ENCODE data around the gene ADAM12. TPM values are rescaled to one million over a fixed set of nuclear protein-coding genes. Genes with fewer than 3 reads are reported as not detected.

The ADAM12 gene
- total and polyA plus RNA-seq, 2 donors (not counting 1 experiment from before 2014, with no cell fraction given) = 21.0 to 56.9 TPM

- no peaks in the 10 kb centered on the region for H3K27me3 ChIP-seq (ENCODE audit: control insufficient read depth, insufficient read depth, low read length)
- H3K9me3 ChIP-seq (ENCODE audit: control insufficient read depth, insufficient read depth, low read depth, low read length) = no peaks in the 10 kb centered on the region
- H4K20me1 ChIP-seq (ENCODE audit: control insufficient read depth, extremely low read depth, insufficient read depth, low read length) = no peaks in the 10 kb centered on the region
- H3K36me3 ChIP-seq (ENCODE audit: control insufficient read depth, insufficient read depth, low read length) = no peaks in the 10 kb centered on the region
- no peak for TF ChIP-seq CTCF (conservative IDR thresholded peaks at IDR 0.05 in 1 of 2, IDR thresholded peaks at IDR 0.05 in 1 of 2; ENCODE audit: low read depth in 1 of 2, low read length in 2 of 2)
- no peak for TF ChIP-seq EZH2 (IDR thresholded peaks at IDR 0.05; ENCODE audit: low read length, missing control alignments)
- H3K4me1 ChIP-seq (ENCODE audit: control insufficient read depth, extremely low read depth, insufficient read depth, low read length) = no peaks in the 10 kb centered on the region
- H3K4me3 ChIP-seq (replicated peaks in 1 of 4; ENCODE audit: control extremely low read depth in 1 of 4, insufficient read depth in 1 of 4, low read depth in 3 of 4, low read length in 4 of 4) = no peak overlapping the region
- DNase-seq (ENCODE audit: low read depth in 2 of 2) = no peak
- H3K9ac ChIP-seq (ENCODE audit: insufficient read depth, low read length) = no peak overlapping the region
- H3K4me2 ChIP-seq (ENCODE audit: extremely low read depth, insufficient read depth, low read length) = no peak overlapping the region
- H2AFZ ChIP-seq (ENCODE audit: low read length) = no peak overlapping the region
- no peaks in the 10 kb centered on the region for H3K79me2 ChIP-seq (ENCODE audit: control insufficient read depth, insufficient read depth, low read length)
- no peak overlapping the region for H3K27ac ChIP-seq (ENCODE audit: insufficient read depth, low read length)
Measured at GRCh38 chr10:126160571-126160970, 227.7 kb downstream of the ADAM12 start.

- no peak overlapping the region for H3K4me3 ChIP-seq (replicated peaks in 1 of 4; ENCODE audit: control extremely low read depth in 1 of 4, insufficient read depth in 1 of 4, low read depth in 3 of 4, low read length in 4 of 4)
- no peak overlapping the region for H3K27ac ChIP-seq (ENCODE audit: insufficient read depth, low read length)
- no peaks in the 10 kb centered on the region for H3K4me1 ChIP-seq (ENCODE audit: control insufficient read depth, extremely low read depth, insufficient read depth, low read length)
- no peaks in the 10 kb centered on the region for H4K20me1 ChIP-seq (ENCODE audit: control insufficient read depth, extremely low read depth, insufficient read depth, low read length)
- H3K36me3 ChIP-seq (ENCODE audit: control insufficient read depth, insufficient read depth, low read length) = no peaks in the 10 kb centered on the region
- H3K79me2 ChIP-seq (ENCODE audit: control insufficient read depth, insufficient read depth, low read length) = no peaks in the 10 kb centered on the region
- no peaks in the 10 kb centered on the region for H3K27me3 ChIP-seq (ENCODE audit: control insufficient read depth, insufficient read depth, low read length)
- no peak for DNase-seq (ENCODE audit: low read depth in 2 of 2)
- H3K4me2 ChIP-seq (ENCODE audit: extremely low read depth, insufficient read depth, low read length) = no peak overlapping the region
- TF ChIP-seq EZH2 (IDR thresholded peaks at IDR 0.05; ENCODE audit: low read length, missing control alignments) (no peak), CTCF (conservative IDR thresholded peaks at IDR 0.05 in 1 of 2, IDR thresholded peaks at IDR 0.05 in 1 of 2; ENCODE audit: low read depth in 1 of 2, low read length in 2 of 2) (no peak)
- no peaks in the 10 kb centered on the region for H3K9me3 ChIP-seq (ENCODE audit: control insufficient read depth, insufficient read depth, low read depth, low read length)
- no peak overlapping the region for H2AFZ ChIP-seq (ENCODE audit: low read length)
- no peak overlapping the region for H3K9ac ChIP-seq (ENCODE audit: insufficient read depth, low read length)
Measured at GRCh38 chr10:126158133-126158892, 230.0 kb downstream of the ADAM12 start.

GRCh38 chr10:126157189-126157588, 231.1 kb downstream of the ADAM12 start:
- no peaks in the 10 kb centered on the region for H4K20me1 ChIP-seq (ENCODE audit: control insufficient read depth, extremely low read depth, insufficient read depth, low read length)
- no peaks in the 10 kb centered on the region for H3K36me3 ChIP-seq (ENCODE audit: control insufficient read depth, insufficient read depth, low read length)
- H3K4me1 ChIP-seq (ENCODE audit: control insufficient read depth, extremely low read depth, insufficient read depth, low read length) = no peaks in the 10 kb centered on the region
- no peaks in the 10 kb centered on the region for H3K27me3 ChIP-seq (ENCODE audit: control insufficient read depth, insufficient read depth, low read length)
- H2AFZ ChIP-seq (ENCODE audit: low read length) = no peak overlapping the region
- no peak overlapping the region for H3K27ac ChIP-seq (ENCODE audit: insufficient read depth, low read length)
- no peaks in the 10 kb centered on the region for H3K79me2 ChIP-seq (ENCODE audit: control insufficient read depth, insufficient read depth, low read length)
- no peak overlapping the region for H3K4me3 ChIP-seq (replicated peaks in 1 of 4; ENCODE audit: control extremely low read depth in 1 of 4, insufficient read depth in 1 of 4, low read depth in 3 of 4, low read length in 4 of 4)
- no peak overlapping the region for H3K9ac ChIP-seq (ENCODE audit: insufficient read depth, low read length)
- H3K4me2 ChIP-seq (ENCODE audit: extremely low read depth, insufficient read depth, low read length) = no peak overlapping the region
- H3K9me3 ChIP-seq (ENCODE audit: control insufficient read depth, insufficient read depth, low read depth, low read length) = no peaks in the 10 kb centered on the region
- DNase-seq (ENCODE audit: low read depth in 2 of 2) = no peak
- TF ChIP-seq EZH2 (IDR thresholded peaks at IDR 0.05; ENCODE audit: low read length, missing control alignments) (no peak), CTCF (conservative IDR thresholded peaks at IDR 0.05 in 1 of 2, IDR thresholded peaks at IDR 0.05 in 1 of 2; ENCODE audit: low read depth in 1 of 2, low read length in 2 of 2) (no peak)

Measured in fibroblast of lung (primary cell).